Keratinocyte (primary cell): ENCODE data around the gene IFT88. TPM values are rescaled to one million over a fixed set of nuclear protein-coding genes. Genes with fewer than 3 reads are reported as not detected.

Source experiments
- DNase-seq: peaks from one replicate; pipeline ENCODE4 v3.0.0-alpha.2; 2011; ENCODE audit warnings: low read depth, missing footprints, low spot score
- FAIRE-seq: peaks from 2 replicates; lab custom pipeline; 2011; peaks lifted over from hg19 to GRCh38; lab: Jason Lieb, UNC
- H2AFZ ChIP-seq: 2 replicates; pipeline ENCODE4 v1.6.0; 2012; ENCODE audit warnings: low read length, control low read depth, inconsistent platforms; ENCODE audit not compliant: control insufficient read depth
- H3K27ac ChIP-seq: 2 replicates; pipeline ENCODE4 v1.5.1; 2011; ENCODE audit warnings: low read length; ENCODE audit not compliant: control insufficient read depth, insufficient read depth
- H3K27me3 ChIP-seq: 3 replicates; pipeline ENCODE4 v1.6.0; 2011; ENCODE audit warnings: low read length; ENCODE audit not compliant: control insufficient read depth, insufficient read depth; ENCODE audit errors: extremely low read depth
- H3K36me3 ChIP-seq, 2 experiments: 2 replicates in 1 of 2; 3 replicates in 1 of 2; pipeline ENCODE4 v1.5.1; 2011; ENCODE audit warnings: low read length in 2 of 2, mild to moderate bottlenecking in 1 of 2; ENCODE audit not compliant: control insufficient read depth in 2 of 2, insufficient read depth in 2 of 2; ENCODE audit errors: extremely low read depth in 1 of 2
- H3K4me1 ChIP-seq: 3 replicates; pipeline ENCODE4 v1.5.1; 2011; ENCODE audit warnings: low read length; ENCODE audit not compliant: control insufficient read depth, insufficient read depth; ENCODE audit errors: extremely low read depth
- H3K4me2 ChIP-seq: 3 replicates; pipeline ENCODE4 v1.6.0; 2011; ENCODE audit warnings: low read depth, low read length; ENCODE audit not compliant: control insufficient read depth, insufficient read depth; ENCODE audit errors: extremely low read depth
- H3K4me3 ChIP-seq, 3 experiments: fragments of 200-600 bp in 1 of 3; sonication (generic) in 1 of 3; 2 replicates in 2 of 3; 3 replicates in 1 of 3; pipeline ENCODE4 v1.5.1; 2011 to 2016; ENCODE audit warnings: low read length in 3 of 3, mild to moderate bottlenecking in 3 of 3, control low read depth in 2 of 3, inconsistent platforms in 1 of 3, low read depth in 1 of 3, mixed read lengths in 1 of 3, mixed run types in 1 of 3, moderate library complexity in 1 of 3; ENCODE audit not compliant: control insufficient read depth in 2 of 3, insufficient read depth in 2 of 3; ENCODE audit errors: extremely low read depth in 1 of 3
- H3K79me2 ChIP-seq: 2 replicates; pipeline ENCODE4 v1.6.0; 2012; ENCODE audit warnings: low read length; ENCODE audit not compliant: control insufficient read depth, insufficient read depth
- H3K9ac ChIP-seq: 3 replicates; pipeline ENCODE4 v1.6.0; 2011; ENCODE audit warnings: low read length; ENCODE audit not compliant: control insufficient read depth, insufficient read depth; ENCODE audit errors: extremely low read depth
- H3K9me1 ChIP-seq: 3 replicates; pipeline ENCODE4 v1.6.0; 2011; ENCODE audit warnings: low read length; ENCODE audit not compliant: control insufficient read depth, insufficient read depth; ENCODE audit errors: extremely low read depth
- H3K9me3 ChIP-seq: 2 replicates; pipeline ENCODE4 v1.5.1; 2012; ENCODE audit warnings: low read depth, low read length; ENCODE audit not compliant: control insufficient read depth
- H4K20me1 ChIP-seq: 3 replicates; pipeline ENCODE4 v1.6.0; 2011; ENCODE audit warnings: low read length; ENCODE audit not compliant: control insufficient read depth, insufficient read depth; ENCODE audit errors: extremely low read depth
- EZH2 ChIP-seq: IDR thresholded peaks from one replicate; pipeline ENCODE4 v1.6.1; 2012; ENCODE audit warnings: inconsistent platforms, mild to moderate bottlenecking, low read length, moderate library complexity
- dilution Hi-C: fragments of 300-500 bp; cut with MboI; formaldehyde crosslinking; loops from one replicate; pipeline ENCODE4 v1.7.0; 2020; ENCODE audit warnings: low sequenced_read_pairs; ENCODE audit not compliant: extremely low pct_ligation_motif_present
- polyA plus RNA-seq, 5 experiments: library from polyadenylated mRNA; depleted of rRNA in 3 of 5; stranded (reverse) in 3 of 5; stranded (forward) in 1 of 5; unstranded in 1 of 5; fragments of >200 nt; gene quantifications; 1 replicate in 1 of 5; 2 replicates in 3 of 5; 3 replicates in 1 of 5; pipeline versions ENCODE4 v1.2.1 to v1.2.3, GENCODE V29; 2011 to 2012; ENCODE audit warnings: missing spikeins in 2 of 5, low read depth in 1 of 5, low replicate concordance in 1 of 5
- TF ChIP-seq, protein P1 (sequence below), 3 experiments: IDR thresholded peaks in 1 of 3; conservative IDR thresholded peaks in 1 of 3; optimal IDR thresholded peaks in 1 of 3; 2 replicates in 2 of 3; 3 replicates in 1 of 3; pipeline versions ENCODE3 to v1.5.1; 2011; ENCODE audit warnings: low read length in 3 of 3, mild to moderate bottlenecking in 3 of 3, moderate library complexity in 2 of 3, control low read depth in 1 of 3, inconsistent platforms in 1 of 3; ENCODE audit not compliant: insufficient read depth in 2 of 3; ENCODE audit errors: extremely low read depth in 1 of 3

IFT88 gene
- polyA plus RNA-seq, 1 donor (not counting 4 experiments of a cell fraction or from before 2014, with no cell fraction given): 9.5 TPM

DNA sequence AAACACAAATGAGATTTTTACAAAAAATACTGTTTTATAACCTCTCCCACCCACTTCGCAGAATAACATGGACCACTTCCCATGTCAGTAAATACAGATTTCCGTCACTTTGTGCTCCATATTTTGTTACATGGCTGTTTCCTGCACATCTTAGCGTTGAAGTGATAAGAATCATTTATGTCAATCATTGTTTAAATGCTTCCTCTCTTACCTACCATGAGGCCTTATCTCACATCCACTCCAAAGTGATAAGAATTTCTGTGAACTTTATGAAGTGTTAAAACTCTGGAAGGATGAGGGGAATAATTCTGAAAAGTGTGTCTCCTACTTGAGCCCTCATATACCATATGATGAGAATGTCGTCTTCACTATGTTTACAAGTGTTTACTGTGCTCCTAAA is 100.0 kb downstream of the IFT88 start:
- Histone ChIP-seq H3K27ac (no peak overlapping the region), H3K27me3 (no peaks in the 10 kb centered on the region), H3K9ac (no peak overlapping the region), H3K36me3 (no peaks in the 10 kb centered on the region), H3K4me2 (no peak overlapping the region), H3K4me1 (no peaks in the 10 kb centered on the region), H4K20me1 (no peaks in the 10 kb centered on the region), H3K79me2 (no peaks in the 10 kb centered on the region), H3K4me3 (no peak overlapping the region), H3K9me1 (no peaks in the 10 kb centered on the region), H3K9me3 (no peaks in the 10 kb centered on the region), H2AFZ (no peak overlapping the region)
- FAIRE-seq (no peak), DNase-seq (no peak)
- dilution Hi-C loops: no loop called here
- no peak for TF ChIP-seq EZH2
- TF ChIP-seq, protein P1, sequence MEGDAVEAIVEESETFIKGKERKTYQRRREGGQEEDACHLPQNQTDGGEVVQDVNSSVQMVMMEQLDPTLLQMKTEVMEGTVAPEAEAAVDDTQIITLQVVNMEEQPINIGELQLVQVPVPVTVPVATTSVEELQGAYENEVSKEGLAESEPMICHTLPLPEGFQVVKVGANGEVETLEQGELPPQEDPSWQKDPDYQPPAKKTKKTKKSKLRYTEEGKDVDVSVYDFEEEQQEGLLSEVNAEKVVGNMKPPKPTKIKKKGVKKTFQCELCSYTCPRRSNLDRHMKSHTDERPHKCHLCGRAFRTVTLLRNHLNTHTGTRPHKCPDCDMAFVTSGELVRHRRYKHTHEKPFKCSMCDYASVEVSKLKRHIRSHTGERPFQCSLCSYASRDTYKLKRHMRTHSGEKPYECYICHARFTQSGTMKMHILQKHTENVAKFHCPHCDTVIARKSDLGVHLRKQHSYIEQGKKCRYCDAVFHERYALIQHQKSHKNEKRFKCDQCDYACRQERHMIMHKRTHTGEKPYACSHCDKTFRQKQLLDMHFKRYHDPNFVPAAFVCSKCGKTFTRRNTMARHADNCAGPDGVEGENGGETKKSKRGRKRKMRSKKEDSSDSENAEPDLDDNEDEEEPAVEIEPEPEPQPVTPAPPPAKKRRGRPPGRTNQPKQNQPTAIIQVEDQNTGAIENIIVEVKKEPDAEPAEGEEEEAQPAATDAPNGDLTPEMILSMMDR (optimal IDR thresholded peaks at IDR 0.05 in 1 of 3, IDR thresholded peaks at IDR 0.05 in 1 of 3, conservative IDR thresholded peaks at IDR 0.05 in 1 of 3; ENCODE audit: extremely low read depth in 1 of 3, insufficient read depth in 2 of 3, low read length in 3 of 3): no peak

DNA sequence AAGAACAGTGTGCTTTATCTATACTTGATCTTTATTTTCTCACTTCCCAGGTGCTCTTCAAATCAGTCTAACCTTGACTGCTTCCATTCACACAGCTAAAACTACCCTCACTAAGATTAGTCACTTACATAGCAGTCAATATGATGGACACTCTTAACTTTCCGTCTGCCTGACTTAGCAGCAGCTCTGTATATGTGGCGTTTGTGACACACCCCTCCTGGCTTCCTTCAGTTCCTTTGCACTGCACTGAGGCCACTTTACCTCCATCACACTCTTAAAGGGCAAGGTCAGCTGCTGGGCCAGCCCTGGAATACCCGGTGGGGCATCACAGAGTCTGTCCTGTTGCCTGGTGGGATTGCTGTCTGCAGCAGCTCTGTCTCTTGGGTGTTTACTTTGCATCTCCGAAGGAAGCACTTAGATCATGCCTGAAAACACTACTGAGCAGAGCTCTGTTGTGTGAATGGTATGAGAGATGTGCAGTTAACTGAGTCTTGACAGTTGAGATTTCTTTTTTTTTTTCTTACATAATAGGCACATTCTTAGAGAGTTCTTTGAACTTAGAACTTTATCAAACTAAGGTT is 101.0 kb downstream of the IFT88 start:
- Histone ChIP-seq H3K9me3 (no peaks in the 10 kb centered on the region), H2AFZ (no peak overlapping the region), H3K27ac (no peak overlapping the region), H3K9ac (no peak overlapping the region), H3K4me3 (no peak overlapping the region), H3K9me1 (no peaks in the 10 kb centered on the region), H3K27me3 (no peaks in the 10 kb centered on the region), H3K4me2 (no peak overlapping the region), H3K36me3 (no peaks in the 10 kb centered on the region), H3K79me2 (no peaks in the 10 kb centered on the region), H4K20me1 (no peaks in the 10 kb centered on the region), H3K4me1 (no peaks in the 10 kb centered on the region)
- no peak for DNase-seq
- dilution Hi-C loops: no loop called here
- no peak for TF ChIP-seq EZH2
- TF ChIP-seq, protein P1 (optimal IDR thresholded peaks at IDR 0.05 in 1 of 3, IDR thresholded peaks at IDR 0.05 in 1 of 3, conservative IDR thresholded peaks at IDR 0.05 in 1 of 3; ENCODE audit: extremely low read depth in 1 of 3, insufficient read depth in 2 of 3, low read length in 3 of 3): no peak
- FAIRE-seq: no peak
